WTC11 (cell line): ENCODE results near the gene ZFP69B.

Experiments
- CTCF ChIP-seq: fragments of 200-600 bp; IDR thresholded peaks from 2 replicates; pipeline ENCODE4 v1.8.0; 2022; ENCODE audit warnings: antibody characterized with exemption
- MAX ChIP-seq: sonication (generic); formaldehyde crosslinking; IDR thresholded peaks from 2 replicates; pipeline ENCODE4 v1.8.0; 2022; ENCODE audit warnings: mild to moderate bottlenecking, missing genetic modification reagents
- SP1 ChIP-seq: sonication (generic); formaldehyde crosslinking; conservative IDR thresholded peaks from 2 replicates; pipeline ENCODE4 v1.8.1; 2022; ENCODE audit warnings: missing genetic modification reagents
- ZNF281 ChIP-seq: sonication (generic); formaldehyde crosslinking; IDR thresholded peaks from 2 replicates; pipeline ENCODE4 v1.8.0; 2023; ENCODE audit warnings: mild to moderate bottlenecking, missing genetic modification reagents
- ZNF671 ChIP-seq: fragments of 250-450 bp; sonication (Bioruptor Pico); IDR thresholded peaks from 2 replicates; pipeline ENCODE4 v1.8.0; 2021; ENCODE audit warnings: mild to moderate bottlenecking

GRCh38 chr1:40469327-40469726 lies 19.1 kb downstream of the ZFP69B start:
- no peak for TF ChIP-seq CTCF
- TF ChIP-seq ZNF671 (CRISPR knock-in tag): no peak
- no peak for TF ChIP-seq SP1
- TF ChIP-seq MAX (CRISPR knock-in tag): no peak
- TF ChIP-seq ZNF281 (CRISPR knock-in tag): no peak
